GM20000 (cell line): ENCODE results near the gene NRIP3.

Experiments
- DNase-seq: peaks from one replicate; pipeline ENCODE4 v3.0.0; 2012; ENCODE audit warnings: low spot score
- CTCF ChIP-seq: IDR thresholded peaks from 2 replicates; pipeline ENCODE4 v1.5.1; 2012; ENCODE audit warnings: mild to moderate bottlenecking, control low read depth; ENCODE audit errors: extremely low read depth, missing control alignments

NRIP3 gene

GRCh38 chr11:9040410-9040809 is 36.6 kb upstream of the NRIP3 start:
- TF ChIP-seq CTCF, result no peak
- no peak for DNase-seq

GRCh38 chr11:9039863-9040262 is 36.1 kb upstream of the NRIP3 start:
- no peak for TF ChIP-seq CTCF

GRCh38 chr11:9039198-9039597 is 35.4 kb upstream of the NRIP3 start:
- TF ChIP-seq CTCF, result no peak
- DNase-seq, result no peak

More at GRCh38 chr11:9039863-9040262, 36.1 kb upstream of the NRIP3 start:
- DNase-seq, result no peak

GRCh38 chr11:9038541-9038940 is 34.7 kb upstream of the NRIP3 start:
- no peak for DNase-seq

GRCh38 chr11:9037963-9038362 is 34.2 kb upstream of the NRIP3 start:
- DNase-seq, result no peak
- TF ChIP-seq CTCF, result no peak

More at GRCh38 chr11:9038541-9038940, 34.7 kb upstream of the NRIP3 start:
- no peak for TF ChIP-seq CTCF

GRCh38 chr11:9037046-9037780 is 33.4 kb upstream of the NRIP3 start:
- TF ChIP-seq CTCF, result no peak
- no peak for DNase-seq

GRCh38 chr11:9030601-9031000 is 26.8 kb upstream of the NRIP3 start:
- TF ChIP-seq CTCF, result no peak

More at GRCh38 chr11:9030601-9031000, 26.8 kb upstream of the NRIP3 start:
- DNase-seq, result no peak
